SH-SY5Y (cell line): ENCODE measurements around the gene RIPK4.

Source experiments
- GATA2 ChIP-seq: IDR thresholded peaks from 2 replicates; pipeline ENCODE4 v1.6.1; 2011; ENCODE audit warnings: mild to moderate bottlenecking, low read depth, low read length
- GATA3 ChIP-seq: IDR thresholded peaks from 2 replicates; pipeline ENCODE4 v1.6.1; 2011; ENCODE audit warnings: low read depth, mild to moderate bottlenecking, low read length, moderate library complexity

The RIPK4 gene

DNA sequence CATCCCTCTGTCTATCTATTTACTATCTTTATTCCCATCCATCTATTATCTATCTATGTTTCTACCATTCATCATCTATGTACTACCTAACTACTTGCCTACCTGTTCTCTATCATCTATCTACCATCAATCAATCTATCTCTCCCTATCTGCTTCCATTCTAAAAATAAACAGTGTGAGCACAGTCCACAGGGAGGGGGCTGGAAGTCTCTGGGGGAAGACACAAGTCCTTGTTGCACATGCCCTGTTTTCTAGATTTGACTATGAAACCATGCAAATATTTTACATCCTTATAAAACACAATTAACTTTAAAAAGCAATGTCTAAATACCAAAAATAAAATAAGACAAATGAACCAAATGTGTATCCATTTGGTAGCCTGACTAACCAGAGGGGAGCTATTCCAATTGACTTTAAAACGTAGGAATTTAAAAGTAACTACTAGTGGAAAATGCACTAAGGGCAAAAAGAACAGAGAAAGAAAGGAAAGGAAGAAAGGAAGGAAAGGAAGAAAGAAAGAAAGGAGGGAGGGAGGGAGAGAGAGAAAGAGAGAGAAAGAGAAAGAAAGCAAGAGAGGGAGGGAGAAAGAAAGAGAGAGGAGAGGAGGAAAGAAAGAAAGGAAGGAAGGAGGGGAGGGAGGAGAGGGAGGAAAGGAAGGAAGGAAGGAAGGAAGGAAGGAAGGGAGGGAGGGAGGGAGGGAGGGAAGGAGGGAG lies 13.6 kb upstream of the RIPK4 start:
- TF ChIP-seq GATA3 (no peak), GATA2 (no peak)

- TF ChIP-seq GATA3 (no peak), GATA2 (no peak)
Observed at GRCh38 chr21:41779659-41780058, 12.8 kb upstream of the RIPK4 start.

DNA sequence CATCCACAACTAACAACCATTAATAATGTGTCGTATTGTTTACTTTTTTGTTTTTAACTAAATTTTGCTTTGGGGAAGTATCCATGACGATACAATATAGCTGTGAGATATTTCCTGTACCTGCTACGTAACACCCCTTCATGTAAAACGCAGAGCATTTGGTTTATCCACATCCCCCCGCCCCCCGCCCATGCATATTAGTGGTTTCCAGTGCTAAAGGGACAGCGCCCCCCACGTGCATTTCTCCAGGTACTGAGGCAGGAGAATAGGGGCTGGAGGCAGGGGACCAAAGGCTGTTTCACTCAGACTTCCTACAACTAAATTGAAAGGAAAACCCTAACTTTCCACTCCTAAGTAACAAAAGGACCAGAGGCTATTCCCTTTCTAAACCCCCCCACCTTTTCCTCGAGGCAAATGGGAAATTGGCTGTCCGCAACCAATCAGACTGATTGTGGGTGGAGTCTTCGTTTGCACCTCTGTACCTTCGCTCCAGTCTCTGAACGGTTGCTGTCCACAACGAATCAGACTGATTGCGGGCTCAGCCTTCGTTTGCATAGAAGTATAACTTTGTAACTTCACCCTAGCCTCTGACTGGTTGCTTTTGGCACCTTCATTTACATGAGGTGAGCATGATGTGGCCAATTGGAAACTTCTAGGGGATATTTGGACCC lies 12.2 kb upstream of the RIPK4 start:
- TF ChIP-seq GATA3, result no peak
- no peak for TF ChIP-seq GATA2

GRCh38 chr21:41777951-41778815 lies 11.3 kb upstream of the RIPK4 start:
- no peak for TF ChIP-seq GATA2
- no peak for TF ChIP-seq GATA3

DNA sequence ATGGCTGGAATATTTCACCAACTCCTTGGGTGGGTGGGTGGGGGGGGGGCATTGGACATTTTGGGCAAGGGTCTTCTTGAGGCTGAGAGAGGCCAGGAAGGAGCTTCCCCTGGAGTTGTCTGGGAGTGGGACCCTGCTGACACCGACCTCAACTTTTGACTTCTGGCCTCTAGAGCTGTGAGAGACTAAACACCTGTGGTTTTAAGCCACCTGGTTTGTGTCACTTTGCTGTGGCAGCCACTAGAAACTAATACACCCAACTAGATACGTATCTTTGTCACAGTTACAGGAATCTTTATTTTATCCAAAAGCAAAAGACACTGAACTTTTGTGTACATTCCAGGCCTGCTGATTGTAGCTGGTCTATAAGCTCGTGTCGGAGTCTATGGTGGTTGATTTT lies 9.9 kb upstream of the RIPK4 start:
- TF ChIP-seq GATA3 (no peak), GATA2 (no peak)

DNA sequence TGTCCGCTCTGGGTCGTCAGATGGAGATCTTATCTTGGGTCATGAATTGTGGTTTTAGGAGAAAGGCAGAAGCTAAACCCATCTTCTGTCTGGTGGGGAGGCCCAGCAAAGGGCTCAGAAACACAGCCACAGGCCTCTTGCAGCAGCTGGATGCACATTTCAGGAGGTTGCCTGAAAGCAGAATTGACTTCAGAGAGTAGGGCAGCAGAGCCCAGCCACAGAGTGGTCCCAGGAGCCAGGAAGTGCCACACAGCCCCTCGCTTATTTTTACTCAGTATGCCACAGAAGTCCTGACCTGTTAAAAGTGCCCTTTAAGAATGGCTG lies 8.3 kb upstream of the RIPK4 start:
- TF ChIP-seq GATA2 (no peak), GATA3 (no peak)

- TF ChIP-seq GATA2 (no peak), GATA3 (no peak)
Observed at GRCh38 chr21:41774467-41775148, 7.8 kb upstream of the RIPK4 start.

DNA sequence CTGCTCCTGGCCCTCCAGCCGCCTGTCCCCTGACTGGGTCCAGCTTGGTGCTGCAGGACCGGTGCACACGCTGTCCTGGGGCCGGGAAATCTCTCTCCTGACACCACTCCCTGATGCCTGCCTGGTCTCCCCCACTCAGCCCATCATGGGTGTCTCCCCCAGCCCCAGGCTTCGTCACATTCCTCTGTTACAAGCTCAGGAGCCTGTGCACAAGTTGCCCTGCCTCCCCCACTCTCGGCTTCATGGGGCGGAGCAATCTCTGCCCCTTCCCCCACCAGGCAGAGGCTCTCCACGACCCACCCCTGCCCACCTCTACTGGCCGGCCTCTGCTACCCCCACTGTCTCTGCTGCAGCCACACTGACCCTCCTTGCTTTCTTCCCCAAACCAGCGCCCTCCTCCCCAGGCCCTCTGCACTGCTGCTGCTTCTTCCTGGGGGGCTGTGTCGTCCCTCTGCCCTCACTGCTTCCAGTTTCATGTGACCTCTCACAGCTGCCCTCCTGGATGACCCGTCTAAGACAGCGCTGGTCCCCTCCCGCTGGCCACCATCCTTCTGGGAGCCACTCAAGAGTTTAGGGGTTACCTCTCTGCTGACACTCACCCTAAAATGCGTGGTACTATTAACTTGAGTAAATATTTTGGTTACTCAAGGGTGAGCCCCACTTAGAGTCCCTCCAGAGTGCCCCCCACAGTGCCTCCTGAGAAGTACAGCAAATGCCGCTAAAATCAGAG lies 5.7 kb upstream of the RIPK4 start:
- TF ChIP-seq GATA3 (no peak), GATA2 (no peak)

- TF ChIP-seq GATA2, result no peak
- TF ChIP-seq GATA3, result no peak
Observed at GRCh38 chr21:41771625-41771945, 4.7 kb upstream of the RIPK4 start.

DNA sequence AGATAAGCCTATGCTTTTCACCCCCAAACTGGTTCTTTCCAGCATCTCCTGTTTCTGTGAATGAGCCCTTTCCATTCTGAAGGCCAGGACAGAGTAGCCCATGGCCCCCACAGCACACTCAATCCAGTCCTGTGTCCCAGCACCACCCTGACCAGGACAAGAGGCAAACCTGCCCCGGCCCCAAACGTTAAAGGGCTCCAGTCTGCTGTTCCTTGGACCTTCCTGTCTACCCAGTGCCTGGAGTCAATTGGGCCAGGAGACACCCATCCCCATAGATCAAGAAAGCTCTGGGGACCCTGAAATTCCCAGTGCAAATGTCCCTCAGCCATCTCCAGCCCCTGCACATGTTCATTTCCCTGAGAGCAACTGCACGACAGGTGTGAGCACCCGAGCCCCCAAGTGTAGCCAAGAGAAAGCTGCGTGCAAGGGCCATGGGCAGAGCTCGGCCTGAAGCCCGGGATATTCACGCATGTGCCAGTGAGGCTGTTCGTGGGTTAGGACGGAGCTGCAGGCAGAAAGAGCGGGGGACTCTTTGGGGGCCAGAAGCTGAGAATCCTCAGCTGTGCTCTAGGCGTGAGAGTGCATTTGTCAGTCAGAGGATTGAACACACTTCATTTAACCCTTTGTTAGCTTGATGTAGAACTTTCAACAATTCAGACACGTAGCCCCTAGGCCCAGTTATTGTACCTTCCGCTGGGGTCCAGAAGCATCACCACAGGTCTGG lies 4.2 kb upstream of the RIPK4 start:
- TF ChIP-seq GATA3 (no peak), GATA2 (no peak)

- TF ChIP-seq GATA2, result no peak
- no peak for TF ChIP-seq GATA3
Observed at GRCh38 chr21:41769933-41770332, 3.1 kb upstream of the RIPK4 start.

GRCh38 chr21:41769521-41769920 lies 2.7 kb upstream of the RIPK4 start:
- TF ChIP-seq GATA3 (no peak), GATA2 (no peak)

- no peak for TF ChIP-seq GATA3
- TF ChIP-seq GATA2, result no peak
Observed at GRCh38 chr21:41769111-41769510, 2.3 kb upstream of the RIPK4 start.
